ENCODE measurements around the gene RTN4RL1.

DNA sequence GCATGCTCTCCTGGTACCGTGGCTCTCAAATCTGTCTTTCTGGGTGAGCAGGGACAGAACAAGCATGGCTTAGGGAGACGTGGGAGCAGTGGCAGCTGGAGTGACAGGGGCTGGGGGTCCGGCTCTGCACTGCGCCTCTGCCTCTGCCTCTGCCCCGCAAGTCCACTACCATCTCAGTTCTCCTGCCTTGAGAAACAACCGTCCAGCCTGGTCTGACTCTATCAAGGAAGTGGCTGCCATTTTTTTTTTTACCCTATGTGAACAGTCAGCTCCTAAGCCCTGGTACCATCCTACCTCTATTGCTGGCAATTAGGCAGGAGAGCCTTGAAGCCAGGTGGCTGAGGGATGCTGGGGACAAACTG lies 45.9 kb upstream of the RTN4RL1 start:
- TF ChIP-seq CTCF (IDR thresholded peaks at IDR 0.05) (no peak), POLR2A (IDR thresholded peaks at IDR 0.05) (no peak)
